Endothelial cell of hepatic sinusoid (primary cell): Measurements from ENCODE around the gene ATP6AP1.

Experiments
- in situ Hi-C: cut with HindIII; loops from 2 replicates; pipeline ENCODE4 v1.10.0; 2017; ENCODE audit warnings: low sequenced_read_pairs

The ATP6AP1 gene

DNA sequence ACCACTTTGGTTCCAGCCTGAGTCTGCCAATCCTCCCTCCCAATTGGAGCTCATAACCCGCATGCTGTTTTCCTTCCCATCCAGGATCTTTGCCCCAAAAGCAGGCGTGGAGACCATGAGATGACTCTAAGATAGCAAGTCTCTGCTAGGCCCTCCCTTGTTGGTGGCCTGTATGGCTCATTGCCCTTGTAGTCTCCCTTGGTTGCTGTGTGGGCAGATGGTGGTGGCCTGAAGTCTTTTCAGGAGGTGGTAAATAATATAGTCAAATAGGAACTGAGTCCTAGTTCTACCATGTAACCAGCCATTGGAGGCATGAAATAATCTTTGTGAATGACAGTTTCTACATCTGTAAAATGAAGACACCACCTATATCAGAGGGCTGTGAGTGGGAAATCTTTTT lies 1.2 kb downstream of the ATP6AP1 start:
- in situ Hi-C loops = loop anchor here (10.0 kb wide), 1 partner anchor 335 kb away; the partner anchor contains the start of gene MECP2

DNA sequence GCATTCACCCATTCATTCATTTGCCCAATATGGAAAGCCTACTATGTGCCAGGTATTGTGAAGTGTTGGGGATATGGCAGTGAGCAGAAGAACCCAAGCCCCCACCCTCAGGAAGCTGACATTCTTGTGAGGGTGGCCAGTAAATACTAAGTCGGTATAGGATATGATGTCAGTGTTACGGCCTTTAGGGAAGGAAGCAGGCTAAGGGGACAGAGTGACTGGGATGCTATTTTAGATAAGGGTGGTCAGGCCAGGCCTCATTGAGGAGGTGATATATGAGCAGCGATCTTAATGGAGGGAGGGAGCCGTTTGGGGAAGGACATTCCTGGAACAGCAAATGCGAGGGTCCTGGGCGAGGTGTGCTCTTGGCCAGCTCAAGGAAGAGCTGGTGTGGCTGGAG lies 2.0 kb downstream of the ATP6AP1 start:
- in situ Hi-C loops = no loop called here

DNA sequence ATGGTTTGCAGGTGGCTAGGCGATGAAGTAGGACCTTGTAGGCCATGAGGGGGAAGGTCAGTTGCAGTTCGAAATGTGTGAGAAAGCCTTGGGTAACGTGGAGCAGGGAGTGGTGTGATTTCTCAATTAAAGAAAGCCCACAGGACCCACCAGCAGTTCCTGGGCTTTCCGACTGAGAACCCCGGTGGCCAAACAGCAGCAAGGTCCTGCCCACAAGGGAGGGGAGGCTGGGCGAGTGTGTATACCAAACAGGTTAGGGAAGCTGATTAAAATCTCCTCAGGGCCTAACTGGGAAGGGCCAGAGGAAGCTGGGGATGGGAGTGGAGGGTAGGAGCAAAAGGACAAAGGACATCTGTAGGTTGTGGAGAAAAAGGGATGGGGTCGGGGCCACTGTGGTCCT lies 2.4 kb downstream of the ATP6AP1 start:
- in situ Hi-C loops = no loop called here

DNA sequence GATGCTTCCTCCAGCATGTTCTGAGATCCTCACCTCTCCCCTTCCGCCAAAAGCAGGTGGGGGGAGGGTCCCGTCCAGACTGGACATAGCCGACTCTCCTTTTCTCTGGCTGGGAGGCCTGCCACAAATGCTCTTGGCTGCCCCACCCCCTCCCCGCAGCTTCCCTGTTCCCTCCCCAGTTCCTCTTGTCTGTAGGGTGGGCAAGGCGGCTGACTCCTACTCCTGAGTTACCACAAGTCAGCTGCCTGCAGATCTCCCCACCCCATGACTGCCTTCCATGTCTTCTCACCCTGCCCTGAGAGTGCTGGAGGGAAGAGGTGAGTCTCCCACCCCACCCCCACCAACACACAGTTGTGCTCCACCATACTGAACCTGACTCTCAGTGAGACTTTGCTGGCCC lies 2.9 kb downstream of the ATP6AP1 start:
- in situ Hi-C loops = no loop called here

DNA sequence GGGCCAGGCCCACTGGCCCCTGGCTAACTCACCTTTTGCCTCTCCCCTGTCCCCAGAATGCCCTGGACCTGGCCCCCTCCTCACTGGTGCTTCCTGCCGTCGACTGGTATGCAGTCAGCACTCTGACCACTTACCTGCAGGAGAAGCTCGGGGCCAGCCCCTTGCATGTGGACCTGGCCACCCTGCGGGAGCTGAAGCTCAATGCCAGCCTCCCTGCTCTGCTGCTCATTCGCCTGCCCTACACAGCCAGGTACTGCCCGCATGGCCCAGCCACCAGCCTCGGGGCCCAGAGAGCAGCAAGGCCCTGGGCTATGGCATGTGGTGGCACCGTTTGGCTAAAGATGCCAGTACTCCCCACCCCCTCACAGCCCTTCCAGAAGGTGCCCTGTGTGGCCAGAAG lies 3.7 kb downstream of the ATP6AP1 start:
- in situ Hi-C loops = no loop called here

DNA sequence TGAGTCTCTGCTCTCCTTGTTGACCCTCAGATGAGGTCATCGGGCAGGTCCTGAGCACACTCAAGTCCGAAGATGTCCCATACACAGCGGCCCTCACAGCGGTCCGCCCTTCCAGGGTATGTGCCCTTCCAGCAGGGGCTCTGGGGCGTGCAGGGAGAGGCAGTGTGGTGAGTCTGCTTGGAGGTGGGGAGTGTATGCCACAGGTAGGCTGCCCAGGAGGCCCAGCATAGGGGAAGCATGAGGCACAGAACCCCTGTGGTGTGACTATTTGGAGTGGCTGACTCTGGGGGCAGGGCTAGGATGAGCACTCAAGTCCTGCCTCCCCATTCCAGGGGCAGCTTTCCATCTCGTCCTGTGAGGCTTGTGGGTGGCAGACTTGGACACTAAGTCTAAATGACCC lies 5.1 kb downstream of the ATP6AP1 start:
- in situ Hi-C loops = no loop called here

DNA sequence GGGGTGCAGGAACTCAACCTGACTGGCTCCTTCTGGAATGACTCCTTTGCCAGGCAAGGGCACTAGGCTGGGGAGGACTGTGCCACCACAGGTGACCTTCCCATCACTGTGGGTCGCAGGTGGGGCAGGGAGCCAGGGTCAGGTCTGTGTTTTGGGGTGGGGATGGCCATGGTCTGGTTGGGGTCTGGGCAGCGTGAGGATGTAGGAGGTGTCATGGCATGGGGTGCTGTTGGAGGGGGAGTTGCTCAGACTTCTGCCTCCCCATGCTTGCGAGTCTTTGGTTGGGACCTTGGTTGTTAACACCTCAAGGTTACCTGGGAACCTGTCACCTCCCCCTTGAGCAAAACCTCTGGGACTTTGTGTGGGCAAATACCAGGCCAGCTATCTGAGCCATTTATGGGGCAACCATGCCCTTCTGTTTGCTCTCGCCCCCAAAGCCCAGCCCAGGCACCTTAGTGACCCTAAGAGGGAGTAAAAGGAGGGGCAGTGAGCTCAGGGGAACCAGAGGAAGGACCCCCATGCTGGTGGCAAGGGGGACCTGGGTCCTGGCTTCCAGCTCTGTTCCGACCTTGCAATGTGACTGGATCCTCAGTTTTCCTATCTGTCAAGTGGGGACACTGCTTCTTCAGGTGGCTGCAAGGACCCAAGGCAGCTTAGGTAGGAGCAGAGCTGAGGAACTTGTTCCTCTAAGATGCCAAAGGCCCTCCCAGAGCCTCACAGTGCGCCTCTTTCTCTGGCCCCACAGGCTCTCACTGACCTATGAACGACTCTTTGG lies 6.1 kb downstream of the ATP6AP1 start:
- in situ Hi-C loops = no loop called here

DNA sequence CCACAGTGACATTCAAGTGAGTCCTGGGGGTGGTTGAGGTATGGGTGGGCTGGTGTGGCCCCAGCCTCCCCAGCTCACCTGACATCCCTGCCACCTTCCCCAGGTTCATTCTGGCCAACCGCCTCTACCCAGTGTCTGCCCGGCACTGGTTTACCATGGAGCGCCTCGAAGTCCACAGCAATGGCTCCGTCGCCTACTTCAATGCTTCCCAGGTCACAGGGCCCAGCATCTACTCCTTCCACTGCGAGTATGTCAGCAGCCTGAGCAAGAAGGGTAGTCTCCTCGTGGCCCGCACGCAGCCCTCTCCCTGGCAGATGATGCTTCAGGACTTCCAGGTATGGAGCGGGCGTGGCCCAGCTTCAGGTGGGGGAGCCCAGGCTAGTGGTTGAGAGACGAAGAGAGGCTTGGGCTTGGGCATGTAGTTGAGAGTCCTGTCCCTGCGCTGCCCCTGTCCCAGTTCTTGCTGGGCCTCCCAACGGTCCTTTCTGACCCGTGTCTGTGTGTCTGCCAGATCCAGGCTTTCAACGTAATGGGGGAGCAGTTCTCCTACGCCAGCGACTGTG lies 6.8 kb downstream of the ATP6AP1 start:
- in situ Hi-C loops = no loop called here

DNA sequence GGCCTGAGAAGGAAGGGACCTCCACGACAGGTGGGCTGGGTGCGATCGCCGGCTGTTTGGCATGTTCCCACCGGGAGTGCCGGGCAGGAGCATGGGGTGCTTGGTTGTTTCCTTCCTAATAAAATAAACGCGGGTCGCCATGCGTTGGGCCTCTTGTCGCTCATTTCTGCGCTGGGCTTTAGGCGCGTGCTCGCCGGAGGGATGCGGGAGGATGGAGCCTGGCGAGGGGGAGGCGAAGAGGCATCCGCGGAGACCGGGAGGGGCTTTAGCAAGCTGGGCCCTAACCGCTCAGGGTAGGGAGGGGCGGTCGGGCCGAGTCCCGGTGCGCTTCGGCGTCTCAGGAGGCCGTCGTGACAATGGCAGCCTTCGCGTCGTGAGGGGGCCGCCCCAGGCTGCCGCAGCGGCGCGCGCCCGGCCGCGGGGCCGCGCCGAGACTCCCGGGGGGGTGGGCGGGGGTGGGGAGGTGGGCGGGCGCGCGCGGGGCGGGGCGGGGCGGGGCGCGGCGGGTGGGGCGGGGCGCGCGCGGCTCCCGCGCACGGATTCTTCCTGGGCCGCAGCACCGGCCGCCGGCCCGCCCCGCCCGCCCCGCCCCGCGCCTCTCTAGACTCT lies 8.0 kb downstream of the ATP6AP1 start:
- in situ Hi-C loops = no loop called here

DNA sequence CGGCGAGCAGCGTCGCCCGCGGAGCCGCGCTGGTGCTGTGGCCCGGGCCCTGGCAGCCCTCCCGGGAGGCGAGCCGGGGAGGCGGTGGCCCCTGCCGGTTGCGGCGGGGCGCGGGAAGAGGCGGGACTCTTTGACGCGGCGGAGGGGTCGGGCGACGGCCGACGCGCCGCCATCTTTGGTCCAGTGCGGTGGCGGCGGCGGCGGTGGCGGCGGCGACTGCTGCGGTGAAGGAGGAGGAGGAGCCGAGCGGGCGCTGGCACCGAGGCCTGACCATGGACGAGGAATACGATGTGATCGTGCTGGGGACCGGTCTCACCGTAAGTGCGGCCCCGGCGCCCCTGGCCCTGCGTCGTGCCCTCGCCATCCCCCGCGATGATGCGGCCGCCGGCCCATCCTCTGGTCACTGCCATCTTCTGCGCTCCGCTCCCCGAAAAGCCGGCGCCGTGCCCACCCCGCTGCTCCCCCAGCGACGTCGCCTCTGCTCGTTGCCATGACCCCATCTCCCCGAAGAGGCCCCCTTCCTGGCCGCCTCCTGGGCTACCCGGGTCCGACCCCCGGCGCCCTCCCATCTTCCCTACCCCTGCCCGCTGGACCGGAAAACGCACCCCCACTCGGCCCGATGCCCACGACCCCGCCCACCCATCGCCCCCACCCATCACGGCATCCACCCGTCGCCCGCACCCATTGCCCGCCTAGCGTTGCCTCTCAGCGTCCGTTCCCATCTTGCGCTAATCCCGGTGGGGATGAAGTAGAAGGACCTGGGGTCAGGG lies 8.7 kb downstream of the ATP6AP1 start, which contains the start of gene GDI1:
TSS of gene GDI1 (plus strand) at position 172 of the 770 bp plus-strand sequence. CDS start at position 273, 101 bp downstream.
- in situ Hi-C loops = no loop called here

DNA sequence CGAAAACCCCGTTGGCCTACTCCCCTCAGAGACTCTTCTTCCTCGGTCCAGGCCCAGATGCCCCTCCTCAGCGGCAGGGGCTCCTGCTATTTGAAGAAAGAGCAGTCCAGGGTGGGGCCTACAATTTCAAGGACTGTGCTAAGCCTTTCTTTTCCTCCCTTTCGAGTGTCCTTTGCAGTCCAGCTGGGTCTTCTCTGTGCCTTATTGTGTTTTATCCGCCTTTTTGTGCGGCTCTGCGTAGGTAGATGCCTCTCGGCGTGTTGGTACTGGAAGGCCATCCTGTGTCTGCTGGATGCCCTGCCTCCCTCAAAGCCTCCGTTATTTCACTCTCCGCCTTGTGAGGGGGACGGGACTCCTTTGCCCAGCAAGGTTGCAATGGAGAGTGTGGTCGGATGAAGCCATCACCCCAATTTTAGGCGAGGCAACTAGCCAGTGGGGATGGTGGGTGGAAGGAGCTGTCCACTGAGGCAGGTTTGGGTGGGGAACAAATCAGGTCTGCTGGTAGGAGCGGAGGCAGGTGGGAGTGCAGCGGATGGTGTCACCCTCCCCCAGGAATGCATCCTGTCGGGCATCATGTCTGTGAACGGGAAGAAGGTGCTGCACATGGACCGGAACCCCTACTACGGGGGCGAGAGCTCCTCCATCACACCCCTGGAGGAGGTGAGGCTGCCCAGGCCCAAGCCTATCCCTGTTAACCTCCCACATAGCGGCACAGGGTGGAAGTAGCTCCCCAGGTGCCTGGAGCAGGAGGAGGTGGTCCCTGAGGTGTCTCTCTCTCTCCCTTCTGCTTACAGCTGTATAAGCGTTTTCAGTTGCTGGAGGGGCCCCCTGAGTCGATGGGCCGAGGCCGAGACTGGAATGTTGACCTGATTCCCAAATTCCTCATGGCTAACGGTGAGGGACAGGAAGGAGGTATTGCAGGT lies 9.8 kb downstream of the ATP6AP1 start:
- in situ Hi-C loops = no loop called here

DNA sequence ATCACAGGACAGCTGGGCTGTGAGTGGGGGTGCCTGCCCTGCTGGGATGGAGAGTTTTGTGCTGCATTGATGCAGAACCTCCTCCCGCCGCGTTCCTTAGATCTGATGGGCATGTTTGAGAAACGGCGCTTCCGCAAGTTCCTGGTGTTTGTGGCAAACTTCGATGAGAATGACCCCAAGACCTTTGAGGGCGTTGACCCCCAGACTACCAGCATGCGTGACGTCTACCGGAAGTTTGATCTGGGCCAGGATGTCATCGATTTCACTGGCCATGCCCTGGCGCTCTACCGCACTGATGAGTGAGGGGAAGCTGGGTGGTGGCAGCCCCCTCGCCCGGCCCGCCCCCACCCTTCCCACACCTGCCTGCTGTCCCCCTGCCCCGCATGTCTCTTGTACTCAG lies 11.4 kb downstream of the ATP6AP1 start:
- in situ Hi-C loops = loop anchor here (10.0 kb wide), 1 partner anchor 65 kb away; no protein-coding TSS in a partner anchor

DNA sequence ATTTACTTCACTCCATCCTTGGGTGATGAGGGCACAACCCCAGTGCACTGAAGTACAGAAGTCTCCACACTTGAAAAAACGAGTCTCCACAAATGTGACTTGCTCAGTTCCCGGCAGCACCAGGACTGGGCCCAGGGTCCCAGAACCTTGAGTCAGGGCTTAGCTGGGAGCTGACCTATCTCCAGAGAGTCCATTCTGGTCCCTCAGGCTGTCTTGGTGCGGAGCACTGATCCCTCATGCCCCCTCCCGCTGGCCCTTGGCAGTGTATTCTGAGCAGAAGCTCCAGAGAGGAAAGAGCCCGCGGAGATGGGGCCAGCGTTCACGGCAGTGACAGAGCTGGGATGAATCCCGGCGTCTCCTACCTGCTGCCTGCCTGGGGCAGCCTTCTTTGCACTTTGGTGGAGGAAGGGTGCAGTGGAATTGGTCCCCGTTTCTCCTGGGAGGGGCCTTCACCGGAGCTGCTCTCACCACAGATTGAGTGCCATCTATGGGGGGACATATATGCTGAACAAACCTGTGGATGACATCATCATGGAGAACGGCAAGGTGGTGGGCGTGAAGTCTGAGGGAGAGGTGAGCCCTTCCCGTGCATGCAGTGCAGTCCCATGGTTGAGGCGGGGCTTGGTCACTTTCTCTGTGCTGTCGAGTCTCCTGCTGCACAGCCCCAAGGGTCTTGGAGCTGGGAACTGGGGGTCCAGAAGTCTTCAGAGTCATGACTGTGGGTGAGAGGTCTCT lies 12.3 kb downstream of the ATP6AP1 start:
- in situ Hi-C loops = loop anchor here (10.0 kb wide), 1 partner anchor 64 kb away; no protein-coding TSS in a partner anchor

DNA sequence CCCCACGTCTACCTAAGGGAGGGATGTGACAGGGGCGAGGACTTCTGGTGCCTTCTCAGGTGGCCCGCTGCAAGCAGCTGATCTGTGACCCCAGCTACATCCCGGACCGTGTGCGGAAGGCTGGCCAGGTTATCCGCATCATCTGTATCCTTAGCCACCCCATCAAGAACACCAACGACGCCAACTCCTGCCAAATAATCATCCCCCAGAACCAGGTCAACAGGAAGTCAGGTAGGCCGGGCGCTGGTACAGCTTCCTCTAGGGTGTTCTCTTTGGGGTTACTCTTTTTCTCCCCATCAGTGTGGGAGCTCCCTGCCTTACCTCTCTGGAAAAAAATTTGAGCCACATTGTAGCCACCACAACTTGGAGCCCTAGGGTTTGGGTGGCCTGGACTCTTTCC lies 13.1 kb downstream of the ATP6AP1 start:
- in situ Hi-C loops = loop anchor here (10.0 kb wide), 1 partner anchor 63 kb away; no protein-coding TSS in a partner anchor

DNA sequence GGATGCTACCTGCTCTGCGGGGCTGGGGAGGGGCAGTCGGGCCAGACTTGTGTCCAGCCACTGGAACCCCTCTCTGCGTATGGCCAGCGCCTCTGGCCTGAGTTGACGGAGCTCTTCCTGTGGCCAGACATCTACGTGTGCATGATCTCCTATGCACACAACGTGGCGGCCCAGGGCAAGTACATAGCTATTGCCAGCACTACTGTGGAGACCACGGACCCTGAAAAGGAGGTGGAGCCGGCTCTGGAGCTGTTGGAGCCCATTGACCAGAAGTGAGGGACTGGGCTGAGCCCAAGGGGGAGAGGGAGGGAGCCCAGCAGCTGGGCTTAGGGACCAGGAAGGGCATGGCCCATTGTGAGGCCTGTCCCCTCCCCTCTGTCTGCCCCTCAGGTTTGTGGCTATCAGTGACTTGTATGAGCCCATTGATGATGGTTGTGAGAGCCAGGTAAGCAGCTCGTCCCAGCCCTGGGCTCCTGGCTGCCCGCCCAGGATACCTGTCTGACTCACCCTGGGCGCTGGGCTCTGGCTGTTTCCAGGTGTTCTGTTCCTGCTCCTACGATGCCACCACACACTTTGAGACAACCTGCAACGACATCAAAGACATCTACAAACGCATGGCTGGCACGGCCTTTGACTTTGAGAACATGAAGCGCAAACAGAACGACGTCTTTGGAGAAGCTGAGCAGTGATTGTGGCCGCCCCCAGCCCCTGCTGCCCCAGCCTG lies 13.7 kb downstream of the ATP6AP1 start:
- in situ Hi-C loops = loop anchor here (10.0 kb wide), 1 partner anchor 63 kb away; no protein-coding TSS in a partner anchor

DNA sequence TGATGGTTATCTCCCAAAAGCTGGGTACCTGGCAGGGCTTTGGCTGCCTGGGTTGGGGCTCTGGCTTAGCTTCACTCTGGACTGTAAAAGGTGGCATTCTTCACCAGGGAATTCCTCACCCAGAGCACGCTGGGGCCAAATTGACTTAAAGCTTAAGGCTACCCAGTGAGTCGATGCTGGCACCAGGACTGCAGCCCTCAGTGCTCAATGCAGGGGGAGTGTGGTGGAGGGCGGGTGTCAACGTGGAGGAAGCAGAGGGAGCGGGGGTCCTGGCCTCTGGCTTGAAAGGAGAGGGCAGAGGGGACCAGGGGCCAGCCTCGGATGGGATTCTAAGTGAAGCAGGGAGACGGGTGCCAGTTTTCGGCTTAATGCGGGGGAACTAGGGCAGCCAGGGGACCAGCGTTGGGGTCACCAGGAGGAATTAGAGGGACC lies 15.0 kb downstream of the ATP6AP1 start:
- in situ Hi-C loops = loop anchor here (10.0 kb wide), 1 partner anchor 61 kb away; no protein-coding TSS in a partner anchor

DNA sequence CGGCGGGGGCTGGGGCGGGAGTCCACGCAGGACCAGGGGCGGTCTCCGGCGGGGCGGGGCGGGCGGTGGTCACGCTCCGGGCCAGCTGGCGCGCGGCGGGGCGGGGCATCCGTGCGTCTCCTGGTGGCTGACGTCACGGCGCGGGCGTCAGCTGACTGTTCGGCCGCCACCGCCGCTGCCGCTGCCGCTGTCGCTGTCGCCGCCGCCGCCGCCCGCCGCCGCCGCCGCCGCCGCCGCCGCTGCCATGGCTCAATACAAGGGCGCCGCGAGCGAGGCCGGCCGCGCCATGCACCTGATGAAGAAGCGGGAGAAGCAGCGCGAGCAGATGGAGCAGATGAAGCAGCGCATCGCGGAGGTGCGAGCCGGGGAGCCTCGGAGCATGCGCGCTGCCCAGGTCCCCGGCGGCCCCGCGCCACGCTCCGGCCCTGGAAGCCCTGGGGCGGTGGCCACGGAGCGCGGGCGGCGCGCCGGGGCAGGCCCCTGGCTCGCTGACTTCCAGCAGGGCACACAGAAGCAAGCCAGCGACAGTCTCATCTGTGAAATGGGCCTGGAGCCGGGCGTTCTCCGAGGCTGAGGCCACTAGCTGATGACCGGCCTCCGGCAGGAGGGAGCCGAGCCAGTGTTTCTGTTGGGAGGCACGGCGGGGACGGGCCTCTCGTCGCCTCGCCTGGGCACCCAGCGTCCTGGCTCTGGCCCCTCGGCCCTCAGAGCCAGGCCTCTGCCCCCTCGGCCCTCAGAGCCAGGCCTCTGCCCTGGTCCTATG lies 15.7 kb downstream of the ATP6AP1 start, which contains the start of gene FAM50A:
TSS of gene FAM50A (plus strand) at position 150 of the 763 bp plus-strand sequence. CDS start at position 245, 95 bp downstream.
- in situ Hi-C loops = loop anchor here (10.0 kb wide), 1 partner anchor 61 kb away; no protein-coding TSS in a partner anchor
